Measurements from ENCODE around the gene SLC36A2. TPM values are rescaled to one million over a fixed set of nuclear protein-coding genes. Genes with fewer than 3 reads are reported as not detected.
"Not testable (repeated sequence)": the region's sequence is repeated elsewhere in the genome, so short reads cannot be mapped to it uniquely, and the experiment has no call there.

The SLC36A2 gene
- total RNA-seq, 1 donor from 2014 or later: not detected

GRCh38 chr5:151332857-151333256 is 14.5 kb downstream of the SLC36A2 start:
- intact Hi-C loops (cut with DNase I): no loop called here
- DNase-seq (ENCODE audit: low spot score): no peak

GRCh38 chr5:151328734-151329133 is 18.6 kb downstream of the SLC36A2 start:
- intact Hi-C loops (cut with DNase I): no loop called here

GRCh38 chr5:151327585-151327984 is 19.8 kb downstream of the SLC36A2 start:
- DNase-seq (ENCODE audit: low spot score): no peak
- intact Hi-C loops (cut with DNase I): no loop called here

More at GRCh38 chr5:151328734-151329133, 18.6 kb downstream of the SLC36A2 start:
- DNase-seq (ENCODE audit: low spot score): no peak

GRCh38 chr5:151326266-151326665 is 21.1 kb downstream of the SLC36A2 start:
- intact Hi-C loops (cut with DNase I): no loop called here
- no peak for DNase-seq (ENCODE audit: low spot score)

GRCh38 chr5:151320481-151320880 is 26.9 kb downstream of the SLC36A2 start:
- intact Hi-C loops (cut with DNase I): no loop called here

GRCh38 chr5:151318850-151319732 is 28.3 kb downstream of the SLC36A2 start:
- intact Hi-C loops (cut with DNase I): no loop called here
- no peak for DNase-seq (ENCODE audit: low spot score)

More at GRCh38 chr5:151320481-151320880, 26.9 kb downstream of the SLC36A2 start:
- no peak for DNase-seq (ENCODE audit: low spot score)

- DNase-seq (ENCODE audit: low spot score): no peak
- intact Hi-C loops (cut with DNase I): no loop called here
Observed at GRCh38 chr5:151317871-151318270, 29.5 kb downstream of the SLC36A2 start.

GRCh38 chr5:151315998-151316597 is 31.3 kb downstream of the SLC36A2 start:
- DNase-seq (ENCODE audit: low spot score): peak; percentile 82
- intact Hi-C loops (cut with DNase I): no loop called here

- intact Hi-C loops (cut with DNase I): no loop called here
Observed at GRCh38 chr5:151313357-151313756, 34.0 kb downstream of the SLC36A2 start.

GRCh38 chr5:151312756-151313324 is 34.5 kb downstream of the SLC36A2 start:
- intact Hi-C loops (cut with DNase I): no loop called here
- no peak for DNase-seq (ENCODE audit: low spot score)

More at GRCh38 chr5:151313357-151313756, 34.0 kb downstream of the SLC36A2 start:
- no peak for DNase-seq (ENCODE audit: low spot score)

- no peak for DNase-seq (ENCODE audit: low spot score)
- intact Hi-C loops (cut with DNase I): no loop called here
Observed at GRCh38 chr5:151310932-151311331, 36.4 kb downstream of the SLC36A2 start.

- intact Hi-C loops (cut with DNase I); DNase-seq (ENCODE audit: low spot score): not testable (repeated sequence)
Observed at GRCh38 chr5:151309821-151310220, 37.5 kb downstream of the SLC36A2 start.

GRCh38 chr5:151309266-151309665 is 38.1 kb downstream of the SLC36A2 start:
- DNase-seq (ENCODE audit: low spot score); intact Hi-C loops (cut with DNase I): not testable (repeated sequence)

- intact Hi-C loops (cut with DNase I): no loop called here
Observed at GRCh38 chr5:151303666-151304065, 43.7 kb downstream of the SLC36A2 start, which contains the start of gene SLC36A3. TSS of gene SLC36A3 (minus strand) at chr5:151303766. CDS start at chr5:151303354, 412 bp downstream.

GRCh38 chr5:151298063-151298855 is 49.1 kb downstream of the SLC36A2 start:
- intact Hi-C loops (cut with DNase I): no loop called here
- DNase-seq (ENCODE audit: low spot score): no peak

More at GRCh38 chr5:151303666-151304065, 43.7 kb downstream of the SLC36A2 start, which contains the start of gene SLC36A3:
- no peak for DNase-seq (ENCODE audit: low spot score)

GRCh38 chr5:151296974-151297373 is 50.4 kb downstream of the SLC36A2 start:
- intact Hi-C loops (cut with DNase I): no loop called here
- DNase-seq (ENCODE audit: low spot score): no peak

- no peak for DNase-seq (ENCODE audit: low spot score)
- intact Hi-C loops (cut with DNase I): no loop called here
Observed at GRCh38 chr5:151296478-151296830, 50.9 kb downstream of the SLC36A2 start.

GRCh38 chr5:151295791-151296477 is 51.4 kb downstream of the SLC36A2 start:
- intact Hi-C loops (cut with DNase I): no loop called here
- DNase-seq (ENCODE audit: low spot score): no peak

- intact Hi-C loops (cut with DNase I): no loop called here
- DNase-seq (ENCODE audit: low spot score): no peak
Observed at GRCh38 chr5:151295138-151295537, 52.2 kb downstream of the SLC36A2 start.

Measured in cardiac septum (tissue), 1 donor.